IPS DF 19.7 (cell line): ENCODE measurements around the gene MARK3.
"Not testable (repeated sequence)": the region's sequence is repeated elsewhere in the genome, so short reads cannot be mapped to it uniquely, and the experiment has no call there.

Source experiments
- DNase-seq: peaks from one replicate; pipeline ENCODE4 v3.0.0-alpha.2; 2013; ENCODE audit warnings: low read depth, low spot score

Gene MARK3

GRCh38 chr14:103385152-103385928, at the start of gene MARK3:
TSS of gene MARK3 (plus strand) at chr14:103385415. CDS start at chr14:103386030, 615 bp downstream.
- peak; percentile 86 for DNase-seq

- DNase-seq, result no peak
Measured at GRCh38 chr14:103336191-103336590, 49.0 kb upstream of the MARK3 start.

GRCh38 chr14:103337794-103338193, 47.4 kb upstream of the MARK3 start:
- no peak for DNase-seq

GRCh38 chr14:103339561-103339960, 45.7 kb upstream of the MARK3 start:
- DNase-seq, result no peak

- DNase-seq, result no peak
Measured at GRCh38 chr14:103340480-103341212, 44.6 kb upstream of the MARK3 start.

GRCh38 chr14:103341250-103342129, 43.7 kb upstream of the MARK3 start:
- DNase-seq, result no peak

- no peak for DNase-seq
Measured at GRCh38 chr14:103343164-103343879, 41.9 kb upstream of the MARK3 start.

- no peak for DNase-seq
Measured at GRCh38 chr14:103343905-103344797, 41.1 kb upstream of the MARK3 start.

GRCh38 chr14:103346286-103346685, 38.9 kb upstream of the MARK3 start:
- DNase-seq, result no peak

GRCh38 chr14:103347091-103347815, 38.0 kb upstream of the MARK3 start:
- DNase-seq, result no peak

GRCh38 chr14:103348154-103348553, 37.1 kb upstream of the MARK3 start:
- DNase-seq, result no peak

- DNase-seq, result no peak
Measured at GRCh38 chr14:103349982-103350381, 35.2 kb upstream of the MARK3 start.

- no peak for DNase-seq
Measured at GRCh38 chr14:103353362-103353761, 31.9 kb upstream of the MARK3 start.

- no peak for DNase-seq
Measured at GRCh38 chr14:103354141-103354540, 31.1 kb upstream of the MARK3 start.

- DNase-seq, result no peak
Measured at GRCh38 chr14:103356024-103356682, 29.1 kb upstream of the MARK3 start.

GRCh38 chr14:103357552-103357951, 27.7 kb upstream of the MARK3 start:
- DNase-seq, result not testable (repeated sequence)

- no peak for DNase-seq
Measured at GRCh38 chr14:103360548-103360947, 24.7 kb upstream of the MARK3 start.

- DNase-seq, result no peak
Measured at GRCh38 chr14:103361867-103362266, 23.3 kb upstream of the MARK3 start.

- no peak for DNase-seq
Measured at GRCh38 chr14:103362780-103363179, 22.4 kb upstream of the MARK3 start.
